DND-41 (cell line): ENCODE results near the gene ZNF714.
A peak's percentile ranks its signal among the peaks of the same experiment; 100 is the strongest.

Source experiments
- ATAC-seq: fragments of 200-7000 bp; cut with Tn5 transposase; 3 replicates; pipeline ENCODE4 v1.9.1; 2021; ENCODE audit warnings: low read depth; ENCODE audit not compliant: insufficient read depth
- DNase-seq: peaks from one replicate; pipeline ENCODE4 v3.0.0-alpha.2; 2020
- H2AFZ ChIP-seq: 2 replicates; pipeline ENCODE4 v1.6.0; 2012; ENCODE audit warnings: low read depth, low read length
- H3K27ac ChIP-seq: 2 replicates; pipeline ENCODE4 v1.5.1; 2012; ENCODE audit warnings: low read length, inconsistent platforms
- H3K27me3 ChIP-seq: fragments of 200-600 bp; sonication (generic); 2 replicates; pipeline ENCODE4 v1.6.0; 2012; ENCODE audit warnings: low read length, mild to moderate bottlenecking, inconsistent platforms; ENCODE audit not compliant: insufficient read depth, poor library complexity
- H3K36me3 ChIP-seq: 2 replicates; pipeline ENCODE4 v1.5.1; 2012; ENCODE audit warnings: low read length, inconsistent platforms; ENCODE audit not compliant: insufficient read depth
- H3K4me1 ChIP-seq: 2 replicates; pipeline ENCODE4 v1.5.1; 2012; ENCODE audit warnings: mild to moderate bottlenecking, low read length; ENCODE audit not compliant: insufficient read depth
- H3K4me2 ChIP-seq: 2 replicates; pipeline ENCODE4 v1.6.0; 2012; ENCODE audit warnings: mild to moderate bottlenecking, moderate library complexity, low read length, inconsistent platforms; ENCODE audit not compliant: insufficient read depth
- H3K4me3 ChIP-seq, 2 experiments: fragments of 200-600 bp in 1 of 2; shearing (Covaris generic) in 1 of 2; 2 replicates each; pipeline ENCODE4 v1.5.1; 2012 to 2016; ENCODE audit warnings: inconsistent platforms in 2 of 2, low read length in 2 of 2, mild to moderate bottlenecking in 2 of 2, low read depth in 1 of 2, moderate library complexity in 1 of 2
- H3K79me2 ChIP-seq: 2 replicates; pipeline ENCODE4 v1.6.0; 2012; ENCODE audit warnings: low read length, inconsistent platforms; ENCODE audit not compliant: insufficient read depth
- H3K9ac ChIP-seq: 2 replicates; pipeline ENCODE4 v1.6.0; 2012; ENCODE audit warnings: low read depth, mild to moderate bottlenecking, inconsistent platforms, low read length, moderate library complexity
- H3K9me3 ChIP-seq: 2 replicates; pipeline ENCODE4 v1.5.1; 2012; ENCODE audit warnings: low read length, moderate library complexity, mild to moderate bottlenecking, inconsistent platforms; ENCODE audit not compliant: insufficient read depth, severe bottlenecking
- H4K20me1 ChIP-seq: 2 replicates; pipeline ENCODE4 v1.6.0; 2012; ENCODE audit warnings: low read length; ENCODE audit not compliant: insufficient read depth
- EZH2 ChIP-seq: IDR thresholded peaks from 3 replicates; pipeline ENCODE4 v1.6.1; 2012; ENCODE audit warnings: borderline replicate concordance, low read depth, mild to moderate bottlenecking, moderate library complexity, low read length, inconsistent platforms; ENCODE audit not compliant: severe bottlenecking
- TF ChIP-seq, protein P1 (sequence below): IDR thresholded peaks from 2 replicates; pipeline ENCODE4 v1.5.1; 2012; ENCODE audit warnings: borderline replicate concordance, low read length, moderate library complexity, mild to moderate bottlenecking; ENCODE audit not compliant: poor library complexity, severe bottlenecking; ENCODE audit errors: extremely low read depth

The ZNF714 gene

DNA sequence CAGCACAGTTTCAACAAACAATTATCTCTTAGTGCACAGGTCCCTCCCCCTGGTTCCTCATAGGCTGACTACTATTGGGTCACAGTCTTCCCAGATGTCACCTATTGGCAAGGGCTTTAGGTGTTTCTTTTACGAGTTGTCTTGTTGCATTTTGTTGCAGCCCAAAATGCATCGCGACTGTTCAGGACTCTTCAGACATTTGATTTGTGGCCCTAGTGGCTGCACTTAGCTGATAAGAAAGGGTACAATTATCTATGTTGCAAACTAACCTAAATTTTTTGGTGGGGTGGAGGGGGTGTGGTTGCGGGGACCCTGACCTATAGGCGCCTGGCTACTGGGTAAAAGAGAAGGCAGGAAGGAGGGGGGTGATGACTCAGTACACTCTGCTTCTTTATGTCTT, 29.1 kb upstream of the ZNF714 start:
- Histone ChIP-seq H3K4me1 (no peaks in the 10 kb centered on the region), H3K4me2 (no peak overlapping the region), H3K9ac (no peak overlapping the region), H3K27me3 (no peaks in the 10 kb centered on the region), H4K20me1 (no peaks in the 10 kb centered on the region), H3K79me2 (peaks cover 40% of the 10 kb centered on the region), H2AFZ (no peak overlapping the region), H3K4me3 (no peak overlapping the region), H3K9me3 (peaks cover 29% of the 10 kb centered on the region), H3K27ac (no peak overlapping the region), H3K36me3 (peaks cover 86% of the 10 kb centered on the region)
- DNase-seq: no peak
- no peak for ATAC-seq
- TF ChIP-seq, protein P1, sequence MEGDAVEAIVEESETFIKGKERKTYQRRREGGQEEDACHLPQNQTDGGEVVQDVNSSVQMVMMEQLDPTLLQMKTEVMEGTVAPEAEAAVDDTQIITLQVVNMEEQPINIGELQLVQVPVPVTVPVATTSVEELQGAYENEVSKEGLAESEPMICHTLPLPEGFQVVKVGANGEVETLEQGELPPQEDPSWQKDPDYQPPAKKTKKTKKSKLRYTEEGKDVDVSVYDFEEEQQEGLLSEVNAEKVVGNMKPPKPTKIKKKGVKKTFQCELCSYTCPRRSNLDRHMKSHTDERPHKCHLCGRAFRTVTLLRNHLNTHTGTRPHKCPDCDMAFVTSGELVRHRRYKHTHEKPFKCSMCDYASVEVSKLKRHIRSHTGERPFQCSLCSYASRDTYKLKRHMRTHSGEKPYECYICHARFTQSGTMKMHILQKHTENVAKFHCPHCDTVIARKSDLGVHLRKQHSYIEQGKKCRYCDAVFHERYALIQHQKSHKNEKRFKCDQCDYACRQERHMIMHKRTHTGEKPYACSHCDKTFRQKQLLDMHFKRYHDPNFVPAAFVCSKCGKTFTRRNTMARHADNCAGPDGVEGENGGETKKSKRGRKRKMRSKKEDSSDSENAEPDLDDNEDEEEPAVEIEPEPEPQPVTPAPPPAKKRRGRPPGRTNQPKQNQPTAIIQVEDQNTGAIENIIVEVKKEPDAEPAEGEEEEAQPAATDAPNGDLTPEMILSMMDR: no peak
- TF ChIP-seq EZH2: no peak

- no peak for TF ChIP-seq EZH2
- TF ChIP-seq, protein P1: no peak
- no peaks in the 10 kb centered on the region for H4K20me1 ChIP-seq
These were observed 16.7 kb upstream of the ZNF714 start for GRCh38 chr19:21065336-21065735.

GRCh38 chr19:21084343-21084742, 2.3 kb downstream of the ZNF714 start:
- Histone ChIP-seq H3K36me3 (peaks cover 23% of the 10 kb centered on the region), H3K9me3 (no peaks in the 10 kb centered on the region), H3K79me2 (peaks cover 48% of the 10 kb centered on the region), H3K27me3 (no peaks in the 10 kb centered on the region), H3K4me1 (peaks cover 23% of the 10 kb centered on the region), H4K20me1 (no peaks in the 10 kb centered on the region), H3K4me3 (no peak overlapping the region), H3K4me2 (peak overlapping the region; percentile 56), H3K9ac (no peak overlapping the region), H3K27ac (no peak overlapping the region), H2AFZ (no peak overlapping the region)
- TF ChIP-seq, protein P1: no peak
- no peak for TF ChIP-seq EZH2
- DNase-seq: no peak
- ATAC-seq: no peak

More at GRCh38 chr19:21065336-21065735, 16.7 kb upstream of the ZNF714 start:
- ATAC-seq: no peak
- H3K4me2 ChIP-seq: no peak overlapping the region
- H3K4me1 ChIP-seq: no peaks in the 10 kb centered on the region
- H3K4me3 ChIP-seq: no peak overlapping the region
- peaks cover 3% of the 10 kb centered on the region for H3K9me3 ChIP-seq
- no peak overlapping the region for H2AFZ ChIP-seq
- H3K36me3 ChIP-seq: peaks cover 35% of the 10 kb centered on the region
- H3K27me3 ChIP-seq: no peaks in the 10 kb centered on the region
- H3K79me2 ChIP-seq: no peaks in the 10 kb centered on the region
- H3K9ac ChIP-seq: no peak overlapping the region
- no peak overlapping the region for H3K27ac ChIP-seq
- DNase-seq: no peak

DNA sequence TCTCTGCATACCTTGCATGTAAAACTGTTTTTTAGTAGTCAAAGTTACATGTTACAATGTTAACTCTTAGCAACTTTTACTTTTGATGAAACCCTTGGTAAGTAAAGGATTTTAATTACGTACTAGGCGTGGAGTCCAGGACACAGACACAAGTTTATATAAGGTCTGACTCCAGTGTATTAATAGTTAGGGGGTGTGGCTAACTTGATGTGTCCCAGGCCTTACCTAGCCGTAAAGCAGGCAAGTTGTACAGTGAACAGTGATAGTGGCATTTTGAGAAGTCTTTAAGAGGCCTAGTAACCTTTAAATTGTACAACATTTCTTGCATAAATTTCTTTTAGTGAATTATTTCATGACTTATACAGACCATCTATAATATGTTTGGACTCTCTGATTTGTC, 5.9 kb downstream of the ZNF714 start:
- H3K36me3 ChIP-seq: peaks cover 39% of the 10 kb centered on the region
- no peak overlapping the region for H2AFZ ChIP-seq
- peaks cover 50% of the 10 kb centered on the region for H3K79me2 ChIP-seq
- TF ChIP-seq, protein P1: no peak
- no peak for TF ChIP-seq EZH2
- no peak for ATAC-seq
- DNase-seq: no peak
- peaks cover 15% of the 10 kb centered on the region for H3K4me1 ChIP-seq
- no peak overlapping the region for H3K9ac ChIP-seq
- no peak overlapping the region for H3K4me3 ChIP-seq
- H3K27me3 ChIP-seq: no peaks in the 10 kb centered on the region
- no peak overlapping the region for H3K4me2 ChIP-seq
- H3K27ac ChIP-seq: no peak overlapping the region
- H4K20me1 ChIP-seq: no peaks in the 10 kb centered on the region
- no peaks in the 10 kb centered on the region for H3K9me3 ChIP-seq
